Panc1 (cell line): ENCODE data around the gene ZNF76.

ENCODE experiments used
- CTCF ChIP-seq: fragments of 450-650 bp; IDR thresholded peaks from 2 replicates; pipeline ENCODE4 v1.5.1; 2017; ENCODE audit warnings: mild to moderate bottlenecking
- POLR2AphosphoS5 ChIP-seq: IDR thresholded peaks from 2 replicates; pipeline ENCODE4 v1.6.1; 2012; ENCODE audit warnings: mild to moderate bottlenecking, low read depth, low read length, moderate library complexity
- TF ChIP-seq, protein P1 (sequence below), 2 experiments: IDR thresholded peaks; 2 replicates each; pipeline ENCODE4 v1.6.1; 2011 to 2012; ENCODE audit warnings: low read depth in 2 of 2, control low read depth in 1 of 2, low read length in 1 of 2, mild to moderate bottlenecking in 1 of 2, moderate library complexity in 1 of 2; ENCODE audit not compliant: insufficient read depth in 1 of 2

- TF ChIP-seq CTCF (no peak), POLR2AphosphoS5 (no peak)
- TF ChIP-seq, protein P1, sequence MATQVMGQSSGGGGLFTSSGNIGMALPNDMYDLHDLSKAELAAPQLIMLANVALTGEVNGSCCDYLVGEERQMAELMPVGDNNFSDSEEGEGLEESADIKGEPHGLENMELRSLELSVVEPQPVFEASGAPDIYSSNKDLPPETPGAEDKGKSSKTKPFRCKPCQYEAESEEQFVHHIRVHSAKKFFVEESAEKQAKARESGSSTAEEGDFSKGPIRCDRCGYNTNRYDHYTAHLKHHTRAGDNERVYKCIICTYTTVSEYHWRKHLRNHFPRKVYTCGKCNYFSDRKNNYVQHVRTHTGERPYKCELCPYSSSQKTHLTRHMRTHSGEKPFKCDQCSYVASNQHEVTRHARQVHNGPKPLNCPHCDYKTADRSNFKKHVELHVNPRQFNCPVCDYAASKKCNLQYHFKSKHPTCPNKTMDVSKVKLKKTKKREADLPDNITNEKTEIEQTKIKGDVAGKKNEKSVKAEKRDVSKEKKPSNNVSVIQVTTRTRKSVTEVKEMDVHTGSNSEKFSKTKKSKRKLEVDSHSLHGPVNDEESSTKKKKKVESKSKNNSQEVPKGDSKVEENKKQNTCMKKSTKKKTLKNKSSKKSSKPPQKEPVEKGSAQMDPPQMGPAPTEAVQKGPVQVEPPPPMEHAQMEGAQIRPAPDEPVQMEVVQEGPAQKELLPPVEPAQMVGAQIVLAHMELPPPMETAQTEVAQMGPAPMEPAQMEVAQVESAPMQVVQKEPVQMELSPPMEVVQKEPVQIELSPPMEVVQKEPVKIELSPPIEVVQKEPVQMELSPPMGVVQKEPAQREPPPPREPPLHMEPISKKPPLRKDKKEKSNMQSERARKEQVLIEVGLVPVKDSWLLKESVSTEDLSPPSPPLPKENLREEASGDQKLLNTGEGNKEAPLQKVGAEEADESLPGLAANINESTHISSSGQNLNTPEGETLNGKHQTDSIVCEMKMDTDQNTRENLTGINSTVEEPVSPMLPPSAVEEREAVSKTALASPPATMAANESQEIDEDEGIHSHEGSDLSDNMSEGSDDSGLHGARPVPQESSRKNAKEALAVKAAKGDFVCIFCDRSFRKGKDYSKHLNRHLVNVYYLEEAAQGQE (IDR thresholded peaks at IDR 0.05; ENCODE audit: insufficient read depth in 1 of 2, low read depth in 2 of 2, low read length in 1 of 2) = no peak
Measured at GRCh38 chr6:35295521-35296315, 36.2 kb downstream of the ZNF76 start.
